NCI-H187 treated with DMSO at 0.1 percent for 48 hours (cell line): ENCODE measurements around the gene PLEKHA6.
A peak's percentile ranks its signal among the peaks of the same experiment; 100 is the strongest.
"Not testable (repeated sequence)": the region's sequence is repeated elsewhere in the genome, so short reads cannot be mapped to it uniquely, and the experiment has no call there.

ENCODE experiments used
- DNase-seq: peaks from one replicate; lab custom pipeline; 2025; lab: John Stamatoyannopoulos, UW

The PLEKHA6 gene

DNA sequence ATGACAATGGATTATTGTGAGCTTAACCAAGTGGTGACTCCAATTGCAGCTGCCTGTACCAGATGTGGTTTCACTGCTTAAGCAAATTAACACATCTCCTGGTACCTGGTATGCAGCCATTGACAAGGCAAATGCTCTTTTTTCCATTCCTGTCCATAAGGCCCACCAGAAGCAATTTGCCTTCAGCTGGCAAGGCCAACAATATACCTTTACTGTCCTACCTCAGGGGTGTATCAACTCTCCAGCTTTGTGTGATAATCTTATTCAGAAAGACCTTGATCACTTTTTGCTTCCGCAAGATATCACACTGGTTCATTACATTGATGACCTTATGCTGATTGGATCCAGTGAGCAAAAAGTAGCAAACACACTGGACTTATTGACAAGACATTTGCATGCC, 122.2 kb downstream of the PLEKHA6 start:
- DNase-seq, result not testable (repeated sequence)

DNA sequence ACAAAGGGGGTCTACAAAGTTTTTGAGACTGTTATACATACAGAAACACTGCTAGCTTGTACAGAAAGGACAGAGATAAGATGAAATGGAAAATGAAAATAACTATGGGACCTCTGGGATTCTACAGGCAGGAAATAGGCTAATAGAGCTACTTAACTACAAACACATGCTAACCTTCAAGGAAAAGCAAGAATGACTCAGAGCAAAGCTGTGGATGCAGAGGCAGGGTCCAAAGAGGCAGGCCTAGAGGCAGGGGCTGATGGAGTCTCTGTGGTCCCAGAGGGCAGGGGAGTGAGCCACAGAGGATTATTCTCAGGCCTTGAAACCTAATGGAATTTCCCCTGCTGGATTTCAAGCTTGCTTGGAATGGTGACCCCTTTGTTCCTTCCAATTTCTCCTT, 127.2 kb downstream of the PLEKHA6 start:
- no peak for DNase-seq

DNA sequence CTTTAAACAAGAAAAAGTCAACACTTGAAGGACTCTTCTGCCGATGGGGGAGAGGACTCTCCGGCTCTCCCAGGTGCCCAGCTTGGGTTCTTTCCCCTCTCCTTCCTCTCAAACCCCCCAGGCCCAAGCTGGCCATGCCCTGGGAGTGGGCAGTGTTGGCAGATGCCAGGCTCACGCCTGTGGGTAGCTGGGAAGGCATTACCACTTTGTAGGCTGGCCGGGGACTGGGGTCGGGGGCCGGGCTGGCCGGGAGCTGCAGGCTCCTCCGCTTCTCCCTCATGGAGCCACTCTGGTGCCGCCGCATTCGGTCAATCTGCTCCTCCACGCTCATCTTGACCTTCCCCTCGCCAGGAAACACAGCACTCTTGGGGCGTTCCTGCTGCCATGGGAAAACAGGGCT, 129.5 kb downstream of the PLEKHA6 start:
- no peak for DNase-seq

GRCh38 chr1:204228896-204229295, 130.8 kb downstream of the PLEKHA6 start:
- no peak for DNase-seq

- DNase-seq, result no peak
Observed at GRCh38 chr1:204227996-204228785, 131.5 kb downstream of the PLEKHA6 start.

GRCh38 chr1:204227351-204227750, 132.4 kb downstream of the PLEKHA6 start:
- DNase-seq, result no peak

DNA sequence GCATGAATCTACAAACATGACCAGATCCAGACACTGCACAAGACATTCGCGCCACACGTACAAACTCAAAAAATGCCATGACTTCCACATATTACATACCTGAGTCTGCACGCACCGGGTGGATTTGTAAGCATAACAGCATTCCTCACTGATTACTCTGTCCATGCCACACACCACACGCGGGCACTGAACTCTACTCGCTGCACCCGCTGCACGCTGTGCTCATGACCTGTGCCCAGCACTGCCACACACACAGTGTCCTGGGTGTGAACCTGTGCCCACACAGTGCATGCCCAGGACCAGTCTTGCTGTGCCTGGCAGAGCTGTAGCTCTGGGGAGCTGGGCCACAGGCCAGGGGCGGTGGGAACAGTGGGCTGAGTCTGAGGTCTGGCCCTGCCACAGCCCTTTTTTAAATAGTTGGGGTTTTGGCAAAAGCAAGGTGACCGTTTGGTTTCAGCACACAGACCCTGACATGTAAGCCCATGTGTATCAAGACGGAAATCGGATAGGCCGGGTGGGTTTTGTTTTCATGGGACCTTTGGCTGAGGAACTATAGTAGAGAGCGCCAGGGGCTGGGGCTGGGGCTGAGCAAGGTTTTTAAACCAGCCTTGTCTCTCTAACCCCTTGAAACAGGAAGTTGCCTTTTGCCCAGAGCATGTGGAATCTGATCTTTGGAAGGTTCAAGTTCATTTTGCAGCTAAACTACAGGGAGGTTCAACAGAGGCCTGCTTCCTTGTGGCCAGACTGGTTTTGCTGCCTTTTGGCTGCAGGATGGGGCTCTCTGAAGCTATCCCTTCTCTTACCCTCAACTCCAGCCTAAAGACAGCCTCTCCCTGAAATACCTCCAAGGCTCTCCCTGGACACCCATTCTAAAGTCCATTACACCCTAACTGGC, 133.6 kb downstream of the PLEKHA6 start:
- DNase-seq, result no peak

DNA sequence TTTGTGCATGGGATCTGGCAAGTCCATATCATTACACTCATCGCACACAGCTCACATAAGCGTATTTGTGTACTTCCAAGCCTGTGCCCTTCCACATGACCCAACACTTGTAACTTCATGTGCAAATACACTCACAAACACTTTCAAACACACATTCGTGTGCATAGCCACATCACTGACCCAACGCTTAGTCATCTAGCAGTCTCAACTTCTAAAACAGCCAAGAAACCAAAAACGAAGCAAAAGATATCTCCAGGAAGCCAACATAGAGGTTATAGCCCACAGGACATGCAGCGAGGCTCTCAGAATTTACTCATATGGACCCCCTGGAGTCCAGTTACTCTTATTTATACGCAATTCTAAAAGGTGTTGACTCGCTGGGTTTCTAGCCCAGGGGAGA, 135.1 kb downstream of the PLEKHA6 start:
- no peak for DNase-seq

- no peak for DNase-seq
Observed at GRCh38 chr1:204223129-204223860, 136.4 kb downstream of the PLEKHA6 start.

DNA sequence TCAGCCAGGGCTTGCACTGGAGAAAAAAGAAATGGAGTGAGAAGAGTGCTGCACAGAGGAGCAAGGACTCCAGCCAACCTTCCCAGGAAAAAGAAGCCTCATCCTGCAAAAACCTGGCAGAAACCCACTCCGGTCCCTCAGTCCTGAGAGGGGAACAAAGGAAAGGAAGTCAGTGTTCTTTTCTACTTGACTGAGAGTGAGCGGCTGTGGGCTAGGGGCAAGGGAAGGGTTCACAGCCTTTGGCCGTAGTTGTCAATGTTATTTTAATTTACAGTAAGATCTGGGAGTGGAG, 137.0 kb downstream of the PLEKHA6 start:
- no peak for DNase-seq

- no peak for DNase-seq
Observed at GRCh38 chr1:204222006-204222763, 137.5 kb downstream of the PLEKHA6 start.

DNA sequence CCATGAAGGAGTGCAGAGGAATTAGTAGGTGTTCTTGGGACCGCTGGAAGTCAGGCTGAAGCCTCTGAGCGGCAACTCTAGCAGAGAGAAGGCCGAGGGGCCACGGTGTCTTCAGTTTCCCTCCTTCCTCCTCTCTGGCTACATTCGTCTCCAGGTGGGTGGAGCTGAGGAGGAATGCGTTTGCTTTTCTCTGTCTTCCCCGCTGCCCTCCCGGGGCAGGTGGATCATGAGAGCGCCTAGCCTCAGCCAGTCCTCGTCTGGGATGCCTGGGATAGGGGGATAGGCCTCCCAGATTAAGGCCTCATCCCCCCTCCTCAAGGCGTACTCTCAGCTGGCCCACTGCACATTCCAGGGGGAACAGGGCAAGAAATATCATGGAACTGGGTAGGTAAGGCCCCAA, 138.5 kb downstream of the PLEKHA6 start:
- no peak for DNase-seq

DNA sequence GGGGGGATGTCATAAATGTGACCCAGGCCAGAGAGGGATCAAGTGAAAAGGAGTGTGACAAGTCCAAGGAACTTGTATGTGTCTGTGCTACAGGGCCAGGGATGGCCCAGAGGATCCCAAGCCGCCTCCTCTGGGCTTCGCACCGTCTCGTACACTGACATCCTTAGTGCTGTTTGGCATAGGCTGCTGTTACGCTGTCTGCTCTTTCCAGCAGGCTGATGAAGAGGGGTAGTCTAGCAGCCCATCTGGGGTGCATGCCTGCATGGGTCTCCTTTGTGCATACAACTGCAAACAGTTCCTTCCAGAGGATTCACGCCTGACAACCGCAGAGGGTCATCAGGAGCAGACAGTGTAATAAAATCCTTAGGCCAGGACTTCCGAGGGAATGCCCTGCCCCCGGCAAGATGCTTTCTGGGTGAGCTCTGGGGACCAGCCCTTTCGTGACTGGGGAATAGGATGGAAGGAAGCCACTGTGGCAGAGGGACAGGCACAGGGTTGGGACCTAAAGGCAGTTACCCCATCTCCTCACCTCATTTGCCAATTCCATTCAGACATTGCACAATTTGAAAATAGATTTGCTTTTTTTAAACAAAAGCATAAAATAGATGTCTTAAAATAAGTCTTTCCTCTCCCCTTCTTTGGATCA, 139.6 kb downstream of the PLEKHA6 start:
- DNase-seq, result no peak

GRCh38 chr1:204218552-204218951, 141.2 kb downstream of the PLEKHA6 start:
- DNase-seq, result no peak

GRCh38 chr1:204217648-204218000, 142.1 kb downstream of the PLEKHA6 start:
- no peak for DNase-seq

DNA sequence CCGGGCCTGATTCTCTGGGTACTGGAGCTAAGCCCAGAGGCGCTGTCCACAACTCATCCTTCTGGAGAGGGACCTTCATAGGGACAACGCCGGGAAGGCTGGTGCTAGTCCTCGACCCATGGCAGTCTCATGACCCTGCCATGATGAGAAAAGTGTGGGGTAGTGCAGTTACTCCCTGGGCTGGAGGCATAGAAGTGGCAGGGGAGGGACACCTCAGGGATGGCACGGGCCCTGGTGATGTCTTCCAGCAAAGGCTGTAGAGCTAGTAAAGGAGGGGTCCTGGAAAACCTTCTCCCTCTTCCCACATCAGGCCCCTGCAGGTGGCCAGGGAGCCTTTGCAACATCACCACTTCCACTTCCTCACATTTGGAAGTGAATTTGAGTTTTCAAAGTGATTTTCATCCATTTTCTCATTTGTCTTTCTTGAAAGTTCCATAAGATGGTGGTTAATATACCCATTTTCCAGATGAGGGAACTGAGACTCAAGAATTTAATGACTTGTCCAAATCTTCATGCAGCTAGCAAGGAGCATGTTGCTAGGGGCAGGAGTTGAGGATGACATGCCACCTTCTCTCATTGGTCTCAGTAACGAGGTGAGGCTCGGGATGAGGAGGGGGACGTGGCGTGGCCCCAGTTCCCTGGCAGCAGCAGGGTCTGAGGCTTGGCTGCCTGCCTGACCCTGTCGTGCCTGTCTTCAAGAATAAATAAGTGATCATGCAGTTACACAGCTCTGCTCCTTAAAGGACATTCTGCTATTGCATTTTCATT, 142.7 kb downstream of the PLEKHA6 start:
- DNase-seq, result no peak

GRCh38 chr1:204216236-204216635, 143.5 kb downstream of the PLEKHA6 start:
- DNase-seq, result no peak

DNA sequence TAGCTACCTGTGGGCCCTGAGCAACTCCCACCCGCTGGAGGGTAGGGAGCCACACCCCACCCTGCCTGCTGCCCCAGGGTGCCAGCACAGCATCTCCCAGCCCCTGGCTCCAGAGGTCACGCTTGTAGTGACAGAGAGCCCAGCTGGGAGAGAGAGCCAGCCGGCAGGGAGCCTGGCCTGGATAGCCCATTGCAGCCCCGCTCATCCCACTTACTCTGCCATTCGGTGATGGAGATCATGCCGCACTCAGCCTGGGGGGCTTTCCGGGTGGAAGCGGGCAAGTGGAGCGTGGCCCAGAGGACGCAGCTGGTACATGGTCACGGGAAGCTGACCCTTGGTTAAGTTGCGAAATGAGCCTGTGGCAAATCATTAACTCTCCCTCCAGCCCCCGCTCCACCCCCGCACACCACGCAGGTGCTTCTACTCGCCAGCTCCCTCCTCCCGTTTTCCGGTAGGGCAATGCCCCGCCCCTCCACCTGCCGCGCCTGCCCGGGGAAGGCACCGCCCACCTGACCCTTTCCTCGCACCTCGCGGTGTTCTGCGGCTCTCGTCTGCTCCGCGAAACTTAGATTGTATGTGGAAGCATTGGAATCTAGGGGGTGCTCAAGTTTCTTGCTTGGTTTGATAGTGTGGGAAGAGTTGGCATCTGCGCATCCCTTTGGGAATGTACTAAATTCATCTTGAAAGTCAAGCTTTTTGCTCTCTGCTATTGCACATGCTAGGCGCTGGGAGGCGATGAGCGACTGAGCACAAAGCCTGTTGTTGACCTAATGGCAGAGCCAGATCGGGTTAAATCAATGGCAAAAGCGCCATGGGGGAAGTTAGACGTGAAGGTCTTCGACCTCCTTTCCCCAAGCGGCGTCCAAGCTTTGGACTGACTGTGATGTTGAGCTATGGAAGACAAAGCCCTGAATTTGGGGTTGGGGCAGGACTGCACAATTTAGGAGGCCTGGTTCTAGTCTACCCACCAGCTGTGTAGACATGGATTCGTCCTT, 145.8 kb downstream of the PLEKHA6 start, which contains the start of gene GOLT1A:
Gene GOLT1A (minus strand): TSS at position 321 of the 995 bp plus-strand sequence. CDS start 82 bp downstream, at position 239.
- DNase-seq, result peak; percentile 83

GRCh38 chr1:204212715-204213114, 147.0 kb downstream of the PLEKHA6 start:
- DNase-seq, result no peak
